IMR-90 (cell line): Measurements from ENCODE around the gene LTB4R2. TPM values are rescaled to one million over a fixed set of nuclear protein-coding genes. Genes with fewer than 3 reads are reported as not detected.

Experiments
- ATAC-seq: fragments of 200-7000 bp; cut with Tn5 transposase; 2 replicates; pipeline ENCODE4 v1.9.1; 2020; ENCODE audit warnings: low read depth, mild to moderate bottlenecking, moderate library complexity
- BruUV-seq: library from RNA; stranded (reverse); fragments of 400-500 nt; replicated peaks from 2 replicates; lab custom pipeline; 2021; lab: Mats Ljungman, UMichigan
- CTCF ChIA-PET: fragments of 300-600 bp; formaldehyde crosslinking; extraction: SDS; loops from one replicate; lab custom pipeline; 2021; ENCODE audit warnings: antibody characterized with exemption; lab: Yijun Ruan, JAX
- POLR2A ChIA-PET: fragments of 300-600 bp; sonication (Branson Sonifier 250); formaldehyde crosslinking; loops from one replicate; lab custom pipeline; 2022; ENCODE audit warnings: antibody characterized with exemption; ENCODE audit not compliant: unreplicated experiment; lab: Charles Lee
- DNase-seq: peaks from one replicate; pipeline ENCODE4 v3.0.0; 2013
- H2AFZ ChIP-seq: replicated peaks from 2 replicates; pipeline ENCODE3; 2013; ENCODE audit warnings: low read length, mild to moderate bottlenecking; ENCODE audit not compliant: poor library complexity
- H2AK5ac ChIP-seq: 2 replicates; pipeline ENCODE4 v1.6.1; 2013; ENCODE audit warnings: low read depth, low read length, inconsistent platforms
- H2AK9ac ChIP-seq: replicated peaks from 2 replicates; pipeline ENCODE3; 2013; ENCODE audit warnings: mild to moderate bottlenecking, low read depth, low read length, moderate library complexity; ENCODE audit not compliant: poor library complexity
- H2BK120ac ChIP-seq: 2 replicates; pipeline ENCODE4 v1.6.1; 2013; ENCODE audit warnings: low read depth, low read length, inconsistent platforms
- H2BK15ac ChIP-seq: 3 replicates; pipeline ENCODE4 v1.6.1; 2013; ENCODE audit warnings: low read depth, low read length, inconsistent platforms
- H2BK20ac ChIP-seq: 2 replicates; pipeline ENCODE4 v1.6.1; 2013; ENCODE audit warnings: low read depth, mild to moderate bottlenecking, inconsistent platforms, low read length, moderate library complexity
- H2BK5ac ChIP-seq: 2 replicates; pipeline ENCODE4 v1.6.1; 2013; ENCODE audit warnings: mild to moderate bottlenecking, low read depth, low read length, inconsistent platforms; ENCODE audit not compliant: poor library complexity, severe bottlenecking
- H3K14ac ChIP-seq: replicated peaks from 2 replicates; pipeline ENCODE4 v1.6.1; 2013; ENCODE audit warnings: low read depth, low read length, inconsistent platforms
- H3K18ac ChIP-seq: 2 replicates; pipeline ENCODE4 v1.6.1; 2013; ENCODE audit warnings: low read depth, low read length, control low read depth
- H3K23ac ChIP-seq: 2 replicates; pipeline ENCODE4 v1.6.1; 2013; ENCODE audit warnings: low read depth, low read length, inconsistent platforms
- H3K27ac ChIP-seq: 2 replicates; pipeline ENCODE4 v1.5.1; 2013; ENCODE audit warnings: mild to moderate bottlenecking, control low read depth, low read length; ENCODE audit not compliant: insufficient read depth
- H3K27me3 ChIP-seq: 2 replicates; pipeline ENCODE4 v1.6.1; 2013; ENCODE audit warnings: low read length; ENCODE audit not compliant: control insufficient read depth, insufficient read depth
- H3K36me3 ChIP-seq: 2 replicates; pipeline ENCODE4 v1.6.1; 2013; ENCODE audit warnings: low read length, mixed read lengths; ENCODE audit not compliant: control insufficient read depth, insufficient read depth
- H3K4ac ChIP-seq: 2 replicates; pipeline ENCODE4 v1.6.1; 2013; ENCODE audit warnings: low read depth, low read length, inconsistent platforms
- H3K4me1 ChIP-seq: 2 replicates; pipeline ENCODE4 v1.6.1; 2013; ENCODE audit warnings: low read length, mixed read lengths; ENCODE audit not compliant: control insufficient read depth, insufficient read depth
- H3K4me2 ChIP-seq: 2 replicates; pipeline ENCODE4 v1.6.1; 2013; ENCODE audit warnings: low read depth, mild to moderate bottlenecking, control low read depth, low read length, moderate library complexity
- H3K4me3 ChIP-seq: 2 replicates; pipeline ENCODE4 v1.5.1; 2013; ENCODE audit warnings: low read depth, mild to moderate bottlenecking, control low read depth, low read length, moderate library complexity; ENCODE audit not compliant: insufficient read depth
- H3K56ac ChIP-seq: 2 replicates; pipeline ENCODE4 v1.6.1; 2013; ENCODE audit warnings: low read length, inconsistent platforms; ENCODE audit not compliant: insufficient read depth; ENCODE audit errors: extremely low read depth
- H3K79me1 ChIP-seq, 2 experiments: 2 replicates each; pipeline ENCODE4 v1.6.1; 2013; ENCODE audit warnings: low read length in 2 of 2, inconsistent platforms in 1 of 2, low read depth in 1 of 2
- H3K9ac ChIP-seq: 2 replicates; pipeline ENCODE4 v1.6.1; 2013; ENCODE audit warnings: low read depth, low read length, control low read depth
- H3K9me1 ChIP-seq: 2 replicates; pipeline ENCODE4 v1.6.1; 2013; ENCODE audit warnings: low read length, inconsistent platforms; ENCODE audit not compliant: insufficient read depth
- H3K9me3 ChIP-seq: 2 replicates; pipeline ENCODE4 v1.6.1; 2013; ENCODE audit warnings: low read length; ENCODE audit not compliant: control insufficient read depth, insufficient read depth
- H4K20me1 ChIP-seq: 2 replicates; pipeline ENCODE4 v1.6.1; 2013; ENCODE audit warnings: low read length, inconsistent platforms; ENCODE audit not compliant: insufficient read depth
- H4K5ac ChIP-seq: 2 replicates; pipeline ENCODE4 v1.6.1; 2013; ENCODE audit warnings: mild to moderate bottlenecking, low read depth, low read length, control low read depth
- H4K8ac ChIP-seq, 2 experiments: 2 replicates each; pipeline ENCODE4 v1.6.1; 2013; ENCODE audit warnings: low read depth in 2 of 2, low read length in 2 of 2, control low read depth in 1 of 2, inconsistent platforms in 1 of 2
- H4K91ac ChIP-seq: 2 replicates; pipeline ENCODE4 v1.6.1; 2013; ENCODE audit warnings: low read depth, low read length, inconsistent platforms; ENCODE audit not compliant: insufficient read depth
- BHLHE40 ChIP-seq: fragments of 150-350 bp; IDR thresholded peaks from 2 replicates; pipeline ENCODE4 v1.6.1; 2016; ENCODE audit warnings: mild to moderate bottlenecking, low read depth, low read length
- CEBPB ChIP-seq: IDR thresholded peaks from 2 replicates; pipeline ENCODE4 v1.6.1; 2012; ENCODE audit warnings: low read depth, low read length, improper control_type of control experiment
- CHD1 ChIP-seq: IDR thresholded peaks from 2 replicates; pipeline ENCODE4 v1.6.1; 2012; ENCODE audit warnings: low read depth, low read length, improper control_type of control experiment
- MAFK ChIP-seq: IDR thresholded peaks from 2 replicates; pipeline ENCODE4 v1.6.1; 2012; ENCODE audit warnings: low read depth, low read length, improper control_type of control experiment
- MAZ ChIP-seq: IDR thresholded peaks from 2 replicates; pipeline ENCODE4 v1.6.1; 2012; ENCODE audit warnings: low read depth, mild to moderate bottlenecking, low read length, improper control_type of control experiment, moderate library complexity, borderline replicate concordance
- MXI1 ChIP-seq: IDR thresholded peaks from 2 replicates; pipeline ENCODE4 v1.6.1; 2012; ENCODE audit warnings: low read depth, mild to moderate bottlenecking, low read length, moderate library complexity, borderline replicate concordance
- NFE2L2 ChIP-seq: fragments of 150-350 bp; IDR thresholded peaks from 2 replicates; pipeline ENCODE4 v1.6.1; 2016; ENCODE audit warnings: low read depth, mild to moderate bottlenecking, low read length
- POLR2A ChIP-seq: IDR thresholded peaks from 2 replicates; pipeline ENCODE4 v1.6.1; 2012; ENCODE audit warnings: mild to moderate bottlenecking, low read depth, low read length
- RAD21 ChIP-seq: IDR thresholded peaks from 2 replicates; pipeline ENCODE4 v1.6.1; 2012; ENCODE audit warnings: low read length, improper control_type of control experiment
- RFX5 ChIP-seq: IDR thresholded peaks from 2 replicates; pipeline ENCODE4 v1.8.0; 2012; ENCODE audit warnings: low read depth, mild to moderate bottlenecking, low read length, moderate library complexity
- SMC3 ChIP-seq: fragments of 150-350 bp; IDR thresholded peaks from 2 replicates; pipeline ENCODE4 v1.6.1; 2016; ENCODE audit warnings: low read depth, mild to moderate bottlenecking, antibody characterized with exemption, low read length, moderate library complexity
- WGBS, 2 experiments: methylation state at CpG; one replicate each; pipeline versions ENCODE4 v1.1.5 to v1.1.7; 2013; ENCODE audit warnings: missing lambda C conversion rate in 2 of 2; ENCODE audit not compliant: insufficient read length in 1 of 2; ENCODE audit errors: extremely low coverage in 2 of 2; 5-methylcytosine and 5-hydroxymethylcytosine counted together
- dilution Hi-C: fragments of 300-500 bp; cut with HindIII; formaldehyde crosslinking; loops from one replicate; pipeline ENCODE4 v1.14.3; 2018; ENCODE audit warnings: low sequenced_read_pairs; ENCODE audit not compliant: unreplicated experiment
- in situ Hi-C: fragments of 300-500 bp; cut with MboI; formaldehyde crosslinking; loops from 3 replicates; pipeline ENCODE4 v1.14.3; 2019; ENCODE audit warnings: low sequenced_read_pairs, inconsistent platforms, mixed read lengths
- intact Hi-C: fragments of 100-400 bp; cut with micrococcal nuclease; formaldehyde crosslinking; loops from 2 replicates; pipeline ENCODE4 v1.10.0; 2022
- polyA plus RNA-seq, 3 experiments: library from polyadenylated mRNA; depleted of rRNA; stranded (reverse); fragments of >200 nt; gene quantifications; 2 replicates each; pipeline ENCODE4 v1.2.3, GENCODE V29; 2012; ENCODE audit warnings: low replicate concordance in 1 of 3
- total RNA-seq: library from RNA; depleted of rRNA; stranded (reverse); fragments of >200 nt; gene quantifications from 2 replicates; pipeline ENCODE4 v1.2.3, GENCODE V29; 2012
- TF ChIP-seq, protein P1 (sequence below): conservative IDR thresholded peaks from 2 replicates; pipeline ENCODE4 v1.5.1; 2012; ENCODE audit warnings: mild to moderate bottlenecking, low read depth, low read length, improper control_type of control experiment
- TF ChIP-seq, protein P2 (sequence below): fragments of 150-350 bp; IDR thresholded peaks from 2 replicates; pipeline ENCODE4 v1.6.1; 2017; ENCODE audit warnings: mild to moderate bottlenecking, antibody characterized with exemption, low read length, low read depth
- TF ChIP-seq, protein P3 (sequence below): fragments of 150-350 bp; IDR thresholded peaks from 2 replicates; pipeline ENCODE4 v1.6.1; 2016; ENCODE audit warnings: low read depth, mild to moderate bottlenecking, low read length, moderate library complexity, borderline replicate concordance

Gene LTB4R2
- total and polyA plus RNA-seq, 2 of the 4 experiments (the other 2 are of a cell fraction), result 0.72 to 1.7 TPM

DNA sequence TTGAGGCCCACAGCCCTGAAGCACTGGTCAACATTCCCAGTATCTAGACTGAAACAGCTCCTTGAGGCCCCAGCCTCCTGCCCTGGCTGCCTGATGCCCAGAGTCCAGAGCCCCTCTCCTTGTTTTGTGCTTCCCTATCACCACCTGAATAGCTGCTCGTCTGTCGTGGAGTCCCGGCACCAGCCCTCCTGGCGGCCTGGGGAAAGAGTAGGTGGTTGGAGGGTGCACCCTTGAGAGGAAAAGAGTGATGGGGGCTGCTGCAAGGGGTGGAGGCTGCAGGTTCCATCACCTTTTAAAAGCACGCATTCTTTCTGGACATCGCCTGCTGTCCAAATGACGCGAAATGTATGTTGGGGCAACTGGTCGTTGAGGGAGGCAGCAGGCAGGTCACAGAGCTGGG is 41.7 kb upstream of the LTB4R2 start:
- ChIA-PET CTCF (no interaction called here), POLR2A (no interaction called here)
- intact Hi-C loops, result no loop called here

More for the DNA sequence above, 41.7 kb upstream of the LTB4R2 start:
- Histone ChIP-seq H4K91ac (no peak overlapping the region), H3K4me1 (peaks cover 5% of the 10 kb centered on the region; the same call in 1 of the 2 replicates), H2AK5ac (no peak overlapping the region), H2AK9ac (no peak overlapping the region), H3K27ac (no peak overlapping the region), H2BK15ac (no peak overlapping the region), H3K4ac (no peak overlapping the region), H2AFZ (no peak overlapping the region), H3K27me3 (no peaks in the 10 kb centered on the region), H3K4me3 (no peak overlapping the region), H4K5ac (no peak overlapping the region), H4K20me1 (no peaks in the 10 kb centered on the region), H3K14ac (no peak overlapping the region), H2BK20ac (no peak overlapping the region), H3K56ac (no peak overlapping the region), H3K36me3 (peaks cover 29% of the 10 kb centered on the region), H2BK5ac (no peak overlapping the region), H3K79me1 (peaks cover 9 to 21% of the 10 kb centered on the region in 2 experiments), H4K8ac (no peak overlapping the region), H3K23ac (no peak overlapping the region), H2BK120ac (no peak overlapping the region), H3K9me1 (peaks cover 5% of the 10 kb centered on the region; the same call in 1 of the 2 replicates), H3K18ac (no peak overlapping the region), H3K9ac (no peak overlapping the region), H3K9me3 (no peaks in the 10 kb centered on the region), H3K4me2 (no peak overlapping the region)
- dilution Hi-C loops (no loop called here), in situ Hi-C loops (no loop called here)
- ATAC-seq (no peak), DNase-seq (no peak)
- BruUV-seq, result no TSS peak
- 83% methylated on average over 3 of the region's 9 CpGs; no CpG with 5 or more reads in 1 of the 2 experiments for WGBS, 2 experiments
- TF ChIP-seq, protein P1, sequence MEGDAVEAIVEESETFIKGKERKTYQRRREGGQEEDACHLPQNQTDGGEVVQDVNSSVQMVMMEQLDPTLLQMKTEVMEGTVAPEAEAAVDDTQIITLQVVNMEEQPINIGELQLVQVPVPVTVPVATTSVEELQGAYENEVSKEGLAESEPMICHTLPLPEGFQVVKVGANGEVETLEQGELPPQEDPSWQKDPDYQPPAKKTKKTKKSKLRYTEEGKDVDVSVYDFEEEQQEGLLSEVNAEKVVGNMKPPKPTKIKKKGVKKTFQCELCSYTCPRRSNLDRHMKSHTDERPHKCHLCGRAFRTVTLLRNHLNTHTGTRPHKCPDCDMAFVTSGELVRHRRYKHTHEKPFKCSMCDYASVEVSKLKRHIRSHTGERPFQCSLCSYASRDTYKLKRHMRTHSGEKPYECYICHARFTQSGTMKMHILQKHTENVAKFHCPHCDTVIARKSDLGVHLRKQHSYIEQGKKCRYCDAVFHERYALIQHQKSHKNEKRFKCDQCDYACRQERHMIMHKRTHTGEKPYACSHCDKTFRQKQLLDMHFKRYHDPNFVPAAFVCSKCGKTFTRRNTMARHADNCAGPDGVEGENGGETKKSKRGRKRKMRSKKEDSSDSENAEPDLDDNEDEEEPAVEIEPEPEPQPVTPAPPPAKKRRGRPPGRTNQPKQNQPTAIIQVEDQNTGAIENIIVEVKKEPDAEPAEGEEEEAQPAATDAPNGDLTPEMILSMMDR, result no peak
- no peak for TF ChIP-seq CHD1
- TF ChIP-seq MAFK, result no peak
- TF ChIP-seq, protein P2, sequence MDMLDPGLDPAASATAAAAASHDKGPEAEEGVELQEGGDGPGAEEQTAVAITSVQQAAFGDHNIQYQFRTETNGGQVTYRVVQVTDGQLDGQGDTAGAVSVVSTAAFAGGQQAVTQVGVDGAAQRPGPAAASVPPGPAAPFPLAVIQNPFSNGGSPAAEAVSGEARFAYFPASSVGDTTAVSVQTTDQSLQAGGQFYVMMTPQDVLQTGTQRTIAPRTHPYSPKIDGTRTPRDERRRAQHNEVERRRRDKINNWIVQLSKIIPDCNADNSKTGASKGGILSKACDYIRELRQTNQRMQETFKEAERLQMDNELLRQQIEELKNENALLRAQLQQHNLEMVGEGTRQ, result no peak
- TF ChIP-seq MXI1, result no peak
- no peak for TF ChIP-seq POLR2A
- no peak for TF ChIP-seq CEBPB
- no peak for TF ChIP-seq NFE2L2
- TF ChIP-seq RAD21, result no peak
- TF ChIP-seq SMC3, result no peak
- no peak for TF ChIP-seq MAZ
- TF ChIP-seq, protein P3, sequence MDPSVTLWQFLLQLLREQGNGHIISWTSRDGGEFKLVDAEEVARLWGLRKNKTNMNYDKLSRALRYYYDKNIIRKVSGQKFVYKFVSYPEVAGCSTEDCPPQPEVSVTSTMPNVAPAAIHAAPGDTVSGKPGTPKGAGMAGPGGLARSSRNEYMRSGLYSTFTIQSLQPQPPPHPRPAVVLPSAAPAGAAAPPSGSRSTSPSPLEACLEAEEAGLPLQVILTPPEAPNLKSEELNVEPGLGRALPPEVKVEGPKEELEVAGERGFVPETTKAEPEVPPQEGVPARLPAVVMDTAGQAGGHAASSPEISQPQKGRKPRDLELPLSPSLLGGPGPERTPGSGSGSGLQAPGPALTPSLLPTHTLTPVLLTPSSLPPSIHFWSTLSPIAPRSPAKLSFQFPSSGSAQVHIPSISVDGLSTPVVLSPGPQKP, result no peak
- TF ChIP-seq RFX5, result no peak
- TF ChIP-seq BHLHE40, result no peak
